ENCODE data around the gene ARRDC3.

DNA sequence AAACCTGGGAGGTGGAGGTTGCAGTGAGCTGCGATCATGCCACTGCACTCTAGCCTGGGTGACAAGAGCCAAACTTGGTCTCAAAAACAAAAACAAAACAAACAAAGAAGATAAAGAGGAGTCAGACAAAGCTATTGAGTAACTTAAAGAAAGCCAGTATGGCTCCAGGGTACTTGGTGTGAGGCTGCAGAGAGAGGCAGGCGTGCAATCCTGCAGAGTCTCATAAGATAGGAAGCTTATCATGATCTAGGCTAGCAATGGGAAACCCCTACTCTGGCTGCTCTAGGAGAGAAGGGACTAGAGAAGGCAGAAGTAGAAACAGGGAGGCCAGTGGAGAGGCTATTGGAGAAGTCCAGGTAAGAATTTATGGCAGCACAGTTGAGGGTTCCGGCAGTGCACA, 42.0 kb downstream of the ARRDC3 start:
- TF ChIP-seq, protein P1, sequence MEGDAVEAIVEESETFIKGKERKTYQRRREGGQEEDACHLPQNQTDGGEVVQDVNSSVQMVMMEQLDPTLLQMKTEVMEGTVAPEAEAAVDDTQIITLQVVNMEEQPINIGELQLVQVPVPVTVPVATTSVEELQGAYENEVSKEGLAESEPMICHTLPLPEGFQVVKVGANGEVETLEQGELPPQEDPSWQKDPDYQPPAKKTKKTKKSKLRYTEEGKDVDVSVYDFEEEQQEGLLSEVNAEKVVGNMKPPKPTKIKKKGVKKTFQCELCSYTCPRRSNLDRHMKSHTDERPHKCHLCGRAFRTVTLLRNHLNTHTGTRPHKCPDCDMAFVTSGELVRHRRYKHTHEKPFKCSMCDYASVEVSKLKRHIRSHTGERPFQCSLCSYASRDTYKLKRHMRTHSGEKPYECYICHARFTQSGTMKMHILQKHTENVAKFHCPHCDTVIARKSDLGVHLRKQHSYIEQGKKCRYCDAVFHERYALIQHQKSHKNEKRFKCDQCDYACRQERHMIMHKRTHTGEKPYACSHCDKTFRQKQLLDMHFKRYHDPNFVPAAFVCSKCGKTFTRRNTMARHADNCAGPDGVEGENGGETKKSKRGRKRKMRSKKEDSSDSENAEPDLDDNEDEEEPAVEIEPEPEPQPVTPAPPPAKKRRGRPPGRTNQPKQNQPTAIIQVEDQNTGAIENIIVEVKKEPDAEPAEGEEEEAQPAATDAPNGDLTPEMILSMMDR (IDR thresholded peaks at IDR 0.05; ENCODE audit: poor library complexity): no peak
- no peak for TF ChIP-seq EZH2 (IDR thresholded peaks at IDR 0.05; ENCODE audit: borderline replicate concordance)
